Neural crest cell (in vitro differentiated cells): Measurements from ENCODE around the gene SNPH. TPM values are rescaled to one million over a fixed set of nuclear protein-coding genes. Genes with fewer than 3 reads are reported as not detected.
A peak's percentile ranks its signal among the peaks of the same experiment; 100 is the strongest.

Experiments used
- DNase-seq: peaks from one replicate; pipeline ENCODE4 v3.0.0; 2021; ENCODE audit warnings: low read depth, mixed read lengths, low spot score
- H3K27ac Mint-ChIP-seq: one replicate; pipeline ENCODE4 v1.8.0; 2021; ENCODE audit warnings: mild to moderate bottlenecking, mixed read lengths; ENCODE audit not compliant: unreplicated experiment
- H3K27me3 Mint-ChIP-seq: 2 replicates; pipeline ENCODE4 v1.8.0; 2021; ENCODE audit warnings: low read depth, mild to moderate bottlenecking, mixed read lengths
- H3K36me3 Mint-ChIP-seq: 2 replicates; pipeline ENCODE4 v1.8.0; 2021; ENCODE audit warnings: low read depth, mild to moderate bottlenecking, mixed read lengths
- H3K4me1 Mint-ChIP-seq: 2 replicates; pipeline ENCODE4 v1.8.0; 2021; ENCODE audit warnings: mixed read lengths
- H3K4me3 Mint-ChIP-seq: one replicate; pipeline ENCODE4 v1.8.0; 2021; ENCODE audit warnings: mild to moderate bottlenecking, mixed read lengths
- H3K9me3 Mint-ChIP-seq: 2 replicates; pipeline ENCODE4 v1.8.0; 2021; ENCODE audit warnings: mixed read lengths
- CTCF ChIP-seq: fragments of 200-600 bp; sonication (generic); conservative IDR thresholded peaks from 2 replicates; pipeline ENCODE4 v1.5.0; 2021; ENCODE audit warnings: antibody characterized with exemption, mild to moderate bottlenecking
- total RNA-seq: library from RNA; stranded (reverse); gene quantifications from 2 replicates; pipeline ENCODE4 v1.2.1, GENCODE V29; 2021

Gene SNPH
- total RNA-seq, 1 donor from 2014 or later: 3.3 TPM

GRCh38 chr20:1320902-1321653, 55.0 kb downstream of the SNPH start:
- Mint-ChIP-seq H3K27me3 (no peaks in the 10 kb centered on the region), H3K4me1 (no peaks in the 10 kb centered on the region), H3K27ac (peak overlapping the region; percentile 6), H3K4me3 (no peak overlapping the region), H3K9me3 (no peaks in the 10 kb centered on the region), H3K36me3 (no peaks in the 10 kb centered on the region)
- DNase-seq: no peak
- TF ChIP-seq CTCF: no peak

- no peak for DNase-seq
- H3K27ac Mint-ChIP-seq: no peak overlapping the region
- no peak overlapping the region for H3K4me3 Mint-ChIP-seq
Observed at GRCh38 chr20:1321654-1321939, 55.5 kb downstream of the SNPH start.

GRCh38 chr20:1322511-1323245, 56.6 kb downstream of the SNPH start:
- H3K36me3 Mint-ChIP-seq: no peaks in the 10 kb centered on the region
- H3K4me1 Mint-ChIP-seq: no peaks in the 10 kb centered on the region
- DNase-seq: no peak
- H3K4me3 Mint-ChIP-seq: peak overlapping the region; percentile 63
- no peaks in the 10 kb centered on the region for H3K27me3 Mint-ChIP-seq
- TF ChIP-seq CTCF: no peak
- H3K9me3 Mint-ChIP-seq: no peaks in the 10 kb centered on the region
- no peak overlapping the region for H3K27ac Mint-ChIP-seq

More at GRCh38 chr20:1321654-1321939, 55.5 kb downstream of the SNPH start:
- no peak for TF ChIP-seq CTCF
- H3K4me1 Mint-ChIP-seq: no peaks in the 10 kb centered on the region
- no peaks in the 10 kb centered on the region for H3K27me3 Mint-ChIP-seq
- H3K9me3 Mint-ChIP-seq: no peaks in the 10 kb centered on the region
- no peaks in the 10 kb centered on the region for H3K36me3 Mint-ChIP-seq

GRCh38 chr20:1323256-1323655, 57.2 kb downstream of the SNPH start:
- H3K4me3 Mint-ChIP-seq: peak overlapping the region; percentile 63

More at GRCh38 chr20:1323256-1323655, 57.2 kb downstream of the SNPH start:
- no peaks in the 10 kb centered on the region for H3K9me3 Mint-ChIP-seq
- H3K36me3 Mint-ChIP-seq: no peaks in the 10 kb centered on the region
- no peak for TF ChIP-seq CTCF
- no peaks in the 10 kb centered on the region for H3K27me3 Mint-ChIP-seq
- no peak for DNase-seq
- no peak overlapping the region for H3K27ac Mint-ChIP-seq
- no peaks in the 10 kb centered on the region for H3K4me1 Mint-ChIP-seq
